Measurements from ENCODE around the gene MYLIP. TPM values are rescaled to one million over a fixed set of nuclear protein-coding genes. Genes with fewer than 3 reads are reported as not detected.

MYLIP gene
- polyA plus RNA-seq, 3 donors: 19.9 to 84.0 (median 28.0) TPM

- Histone ChIP-seq H3K27me3 (ENCODE audit: control insufficient read depth in 2 of 2, insufficient read depth in 2 of 2, low read length in 2 of 2) (no peaks in the 10 kb centered on the region), H3K4me2 (replicated peaks; ENCODE audit: extremely low read depth, low read length, poor library complexity, severe bottlenecking) (no peak overlapping the region), H3K9me3 (replicated peaks in 1 of 2; ENCODE audit: control insufficient read depth in 1 of 2, insufficient read depth in 1 of 2, low read length in 2 of 2) (peaks cover 9 to 13% of the 10 kb centered on the region in 2 donors), H3K27ac (ENCODE audit: low read depth in 1 of 2, low read length in 2 of 2) (peak overlapping the region in 1 of 2 donors; percentile 39), H3K79me2 (ENCODE audit: insufficient read depth, low read length) (no peaks in the 10 kb centered on the region), H3K36me3 (replicated peaks in 1 of 2; ENCODE audit: control insufficient read depth in 1 of 2, insufficient read depth in 2 of 2, low read length in 2 of 2) (no peaks in the 10 kb centered on the region), H4K20me1 (ENCODE audit: insufficient read depth, low read length) (no peaks in the 10 kb centered on the region), H2AFZ (ENCODE audit: insufficient read depth, low read depth, low read length, poor library complexity, severe bottlenecking) (no peak overlapping the region), H3K4me1 (ENCODE audit: control insufficient read depth in 1 of 2, insufficient read depth in 2 of 2, low read length in 2 of 2) (peaks cover 40 to 44% of the 10 kb centered on the region in 2 donors), H3K4me3 (replicated peaks in 1 of 3; ENCODE audit: low read depth in 2 of 3, low read length in 3 of 3) (no peak overlapping the region), H3K9ac (ENCODE audit: insufficient read depth, low read length, poor library complexity, severe bottlenecking) (no peak overlapping the region)
- H3K27me3 Mint-ChIP-seq (ENCODE audit: low read depth in 3 of 3): no peaks in the 10 kb centered on the region
- H3K9me3 Mint-ChIP-seq: peaks cover 9 to 13% (median 11%) of the 10 kb centered on the region in 7 donors
- intact Hi-C loops (cut with micrococcal nuclease): no loop called here
- no peak for DNase-seq
- no peak overlapping the region for H3K4me3 Mint-ChIP-seq
- no peak for TF ChIP-seq CTCF (IDR thresholded peaks at IDR 0.05)
- H3K36me3 Mint-ChIP-seq: peaks cover 0 to 5% of the 10 kb centered on the region in 2 donors
- 95% methylated on average over 9 of the region's 12 CpGs for WGBS (ENCODE audit: insufficient coverage)
- H3K4me1 Mint-ChIP-seq: peaks cover 42% of the 10 kb centered on the region
- peak overlapping the region in 1 of 7 donors; percentile 55 for H3K27ac Mint-ChIP-seq
These were observed 24.1 kb upstream of the MYLIP start for GRCh38 chr6:16104624-16105433.

- H3K9ac ChIP-seq (ENCODE audit: insufficient read depth, low read length, poor library complexity, severe bottlenecking): no peak overlapping the region
- peak overlapping the region; percentile 59 to 85 (median 75) for H3K27ac Mint-ChIP-seq
- H3K9me3 ChIP-seq (replicated peaks in 1 of 2; ENCODE audit: control insufficient read depth in 1 of 2, insufficient read depth in 1 of 2, low read length in 2 of 2): peaks cover 0 to 3% of the 10 kb centered on the region in 2 donors
- WGBS (ENCODE audit: insufficient coverage): no CpG with 5 or more reads among the region's 4 CpGs
- no peaks in the 10 kb centered on the region for H3K36me3 Mint-ChIP-seq
- H3K4me2 ChIP-seq (replicated peaks; ENCODE audit: extremely low read depth, low read length, poor library complexity, severe bottlenecking): peak overlapping the region; percentile 44
- TF ChIP-seq CTCF (IDR thresholded peaks at IDR 0.05): no peak
- intact Hi-C loops (cut with micrococcal nuclease): no loop called here
- H3K4me3 ChIP-seq (replicated peaks in 1 of 3; ENCODE audit: low read depth in 2 of 3, low read length in 3 of 3): peak overlapping the region in 1 of 3 experiments; percentile 34
- H3K4me1 ChIP-seq (ENCODE audit: control insufficient read depth in 1 of 2, insufficient read depth in 2 of 2, low read length in 2 of 2): peaks cover 50 to 54% of the 10 kb centered on the region in 2 donors
- H3K36me3 ChIP-seq (replicated peaks in 1 of 2; ENCODE audit: control insufficient read depth in 1 of 2, insufficient read depth in 2 of 2, low read length in 2 of 2): no peaks in the 10 kb centered on the region
- no peaks in the 10 kb centered on the region for H3K27me3 ChIP-seq (ENCODE audit: control insufficient read depth in 2 of 2, insufficient read depth in 2 of 2, low read length in 2 of 2)
- peak overlapping the region in 1 of 2 donors; percentile 74 for H3K27ac ChIP-seq (ENCODE audit: low read depth in 1 of 2, low read length in 2 of 2)
- no peaks in the 10 kb centered on the region for H3K79me2 ChIP-seq (ENCODE audit: insufficient read depth, low read length)
- peak; percentile 47 to 83 (median 69) for DNase-seq
- no peaks in the 10 kb centered on the region for H3K27me3 Mint-ChIP-seq (ENCODE audit: low read depth in 3 of 3)
- peaks cover 0 to 5% (median under 1%) of the 10 kb centered on the region in 7 donors for H3K9me3 Mint-ChIP-seq
- peaks cover 51% of the 10 kb centered on the region for H3K4me1 Mint-ChIP-seq
- H4K20me1 ChIP-seq (ENCODE audit: insufficient read depth, low read length): no peaks in the 10 kb centered on the region
- H2AFZ ChIP-seq (ENCODE audit: insufficient read depth, low read depth, low read length, poor library complexity, severe bottlenecking): peak overlapping the region; percentile 15
- peak overlapping the region in 1 of 2 donors; percentile 7 for H3K4me3 Mint-ChIP-seq
These were observed 23.0 kb upstream of the MYLIP start for GRCh38 chr6:16105854-16106253.
